PC-3 (cell line): ENCODE results near the gene SLC35A4. TPM values are rescaled to one million over a fixed set of nuclear protein-coding genes. Genes with fewer than 3 reads are reported as not detected.
A peak's percentile ranks its signal among the peaks of the same experiment; 100 is the strongest.

Experiments
- ATAC-seq: fragments of 200-7000 bp; cut with Tn5 transposase; 2 replicates; pipeline ENCODE4 v1.9.1; 2020; ENCODE audit warnings: mild to moderate bottlenecking, moderate library complexity
- BruUV-seq: library from RNA; stranded (reverse); fragments of 400-500 nt; replicated peaks from 2 replicates; lab custom pipeline; 2021; lab: Mats Ljungman, UMichigan
- CTCF ChIA-PET: fragments of 300-600 bp; sonication (Branson Sonifier 250); formaldehyde crosslinking; loops from one replicate; lab custom pipeline; 2022; ENCODE audit warnings: antibody characterized with exemption; lab: Charles Lee
- POLR2A ChIA-PET: fragments of 300-600 bp; sonication (Branson Sonifier 250); formaldehyde crosslinking; loops from one replicate; lab custom pipeline; 2022; ENCODE audit warnings: antibody characterized with exemption; ENCODE audit not compliant: unreplicated experiment; lab: Charles Lee
- DNase-seq: peaks from one replicate; pipeline ENCODE4 v3.0.0-alpha.2; 2015
- H2AFZ ChIP-seq: fragments of 300-600 bp; sonication (generic); 2 replicates; pipeline ENCODE4 v1.6.0; 2016; ENCODE audit warnings: antibody characterized with exemption, low read length
- H3F3A ChIP-seq: fragments of 300-600 bp; sonication (generic); one replicate; pipeline ENCODE4 v1.6.0; 2017; ENCODE audit warnings: antibody characterized with exemption, low read length, control low read depth, mild to moderate bottlenecking; ENCODE audit not compliant: unreplicated experiment
- H3K27ac ChIP-seq: fragments of 300-600 bp; sonication (generic); 2 replicates; pipeline ENCODE4 v1.5.1; 2016; ENCODE audit warnings: mild to moderate bottlenecking, low read length
- H3K27me3 ChIP-seq: fragments of 300-600 bp; sonication (generic); 2 replicates; pipeline ENCODE4 v1.6.1; 2016; ENCODE audit warnings: low read length, mixed read lengths
- H3K36me3 ChIP-seq: fragments of 300-600 bp; sonication (generic); 2 replicates; pipeline ENCODE4 v1.6.1; 2016; ENCODE audit warnings: low read depth, mixed run types, low read length, mixed read lengths
- H3K4me1 ChIP-seq: fragments of 300-600 bp; sonication (generic); 2 replicates; pipeline ENCODE4 v1.5.1; 2016; ENCODE audit warnings: low read length; ENCODE audit not compliant: insufficient read depth
- H3K4me2 ChIP-seq: fragments of 300-600 bp; sonication (generic); 2 replicates; pipeline ENCODE4 v1.6.0; 2016; ENCODE audit warnings: low read length
- H3K4me3 ChIP-seq: fragments of 300-600 bp; sonication (generic); 2 replicates; pipeline ENCODE4 v1.5.1; 2016; ENCODE audit warnings: mild to moderate bottlenecking, low read length, mixed read lengths
- H3K79me2 ChIP-seq: fragments of 300-600 bp; sonication (generic); 2 replicates; pipeline ENCODE4 v1.6.1; 2017; ENCODE audit warnings: low read length, mixed read lengths
- H3K9ac ChIP-seq: fragments of 300-600 bp; sonication (generic); 2 replicates; pipeline ENCODE4 v1.6.0; 2016; ENCODE audit warnings: mild to moderate bottlenecking, low read length
- H3K9me2 ChIP-seq: fragments of 300-600 bp; sonication (generic); replicated peaks from 2 replicates; pipeline ENCODE4 v1.6.1; 2016; ENCODE audit warnings: mixed run types, low read length, mixed read lengths
- H3K9me3 ChIP-seq: fragments of 300-600 bp; sonication (generic); 2 replicates; pipeline ENCODE4 v1.6.1; 2016; ENCODE audit warnings: low read length, mixed read lengths
- H4K20me1 ChIP-seq: fragments of 300-600 bp; sonication (generic); 2 replicates; pipeline ENCODE4 v1.6.1; 2016; ENCODE audit warnings: low read length, mixed read lengths
- EZH2 ChIP-seq: fragments of 300-600 bp; sonication (generic); IDR thresholded peaks from one replicate; pipeline ENCODE4 v1.6.1; 2017; ENCODE audit warnings: antibody characterized with exemption, mild to moderate bottlenecking, low read length; ENCODE audit not compliant: unreplicated experiment
- EZH2phosphoT487 ChIP-seq: fragments of 300-600 bp; sonication (generic); IDR thresholded peaks from 2 replicates; pipeline ENCODE4 v1.6.1; 2018; ENCODE audit warnings: mild to moderate bottlenecking, antibody characterized with exemption, low read length, borderline replicate concordance
- intact Hi-C: fragments of 100-400 bp; cut with micrococcal nuclease; formaldehyde crosslinking; loops from 2 replicates; pipeline ENCODE4 v1.9.0; 2023
- total RNA-seq: library from RNA; depleted of rRNA; stranded (reverse); fragments of >200 nt; gene quantifications from 2 replicates; pipeline ENCODE4 v1.2.3, GENCODE V29; 2014
- TF ChIP-seq, protein P1 (sequence below): fragments of 300-600 bp; sonication (generic); conservative IDR thresholded peaks from 2 replicates; pipeline ENCODE4 v1.5.1; 2017; ENCODE audit warnings: antibody characterized with exemption, low read depth, mild to moderate bottlenecking, low read length

The SLC35A4 gene
- total RNA-seq, 1 experiment from 2014 or later: 25.0 TPM

DNA sequence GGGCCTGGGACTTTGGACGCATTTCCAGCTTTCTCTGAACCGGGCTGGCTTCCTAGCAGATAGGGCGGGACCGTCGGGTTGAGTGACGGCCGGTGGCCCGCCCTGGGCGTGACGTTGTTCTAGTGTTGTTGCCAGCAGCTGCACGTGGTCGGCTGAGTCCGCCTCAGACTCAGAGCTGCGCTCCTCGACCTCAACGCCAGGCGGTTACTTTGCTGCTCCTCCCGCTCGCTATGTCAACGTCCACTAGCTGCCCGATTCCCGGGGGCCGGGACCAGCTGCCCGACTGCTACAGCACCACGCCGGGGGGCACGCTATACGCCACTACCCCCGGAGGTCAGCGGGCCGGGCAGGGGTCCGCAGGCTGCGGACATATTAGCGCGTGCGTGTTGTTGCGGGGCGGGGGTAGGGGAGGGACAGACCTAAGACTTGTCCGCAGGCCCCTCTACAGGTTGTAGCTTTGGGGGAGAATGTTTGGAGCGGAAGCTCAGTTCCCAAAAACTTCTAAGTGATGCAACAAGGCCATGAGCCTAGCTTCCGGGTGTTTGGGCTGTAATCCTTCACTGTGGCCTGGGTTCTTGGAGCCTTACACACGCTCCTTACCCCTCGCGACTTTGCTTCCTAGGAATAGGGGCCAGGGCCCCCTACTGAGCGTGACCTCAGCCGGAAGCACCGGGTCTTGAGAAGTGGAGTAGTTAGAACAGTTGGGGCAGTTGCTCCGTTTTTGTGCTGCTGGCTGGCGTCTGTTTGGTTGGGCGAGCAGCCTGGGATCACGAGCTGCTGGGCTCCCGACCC lies 16.9 kb upstream of the SLC35A4 start, which contains the start of gene EIF4EBP3:
EIF4EBP3 (plus strand) TSS at position 155 of the 792 bp plus-strand sequence; CDS start at position 231, 76 bp downstream.
- H3K27me3 ChIP-seq: no peaks in the 10 kb centered on the region
- no peaks in the 10 kb centered on the region for H3K9me2 ChIP-seq
- H3K4me2 ChIP-seq: peak within 1 kb of the TSS; percentile 50
- peaks cover 15% of the 10 kb centered on the region for H3K4me1 ChIP-seq
- H2AFZ ChIP-seq: 0 out of 2 replicates have a peak within 1 kb of the TSS, but pooled peaks have one; percentile 7
- no peaks in the 10 kb centered on the region for H3K9me3 ChIP-seq
- peak within 1 kb of the TSS; percentile 15 for H3K27ac ChIP-seq
- peaks cover 2% of the 10 kb centered on the region for H3K79me2 ChIP-seq
- H3K36me3 ChIP-seq: peaks cover 22% of the 10 kb centered on the region; the same call in 1 of the 2 replicates
- TF ChIP-seq EZH2: no peak
- TF ChIP-seq, protein P1, sequence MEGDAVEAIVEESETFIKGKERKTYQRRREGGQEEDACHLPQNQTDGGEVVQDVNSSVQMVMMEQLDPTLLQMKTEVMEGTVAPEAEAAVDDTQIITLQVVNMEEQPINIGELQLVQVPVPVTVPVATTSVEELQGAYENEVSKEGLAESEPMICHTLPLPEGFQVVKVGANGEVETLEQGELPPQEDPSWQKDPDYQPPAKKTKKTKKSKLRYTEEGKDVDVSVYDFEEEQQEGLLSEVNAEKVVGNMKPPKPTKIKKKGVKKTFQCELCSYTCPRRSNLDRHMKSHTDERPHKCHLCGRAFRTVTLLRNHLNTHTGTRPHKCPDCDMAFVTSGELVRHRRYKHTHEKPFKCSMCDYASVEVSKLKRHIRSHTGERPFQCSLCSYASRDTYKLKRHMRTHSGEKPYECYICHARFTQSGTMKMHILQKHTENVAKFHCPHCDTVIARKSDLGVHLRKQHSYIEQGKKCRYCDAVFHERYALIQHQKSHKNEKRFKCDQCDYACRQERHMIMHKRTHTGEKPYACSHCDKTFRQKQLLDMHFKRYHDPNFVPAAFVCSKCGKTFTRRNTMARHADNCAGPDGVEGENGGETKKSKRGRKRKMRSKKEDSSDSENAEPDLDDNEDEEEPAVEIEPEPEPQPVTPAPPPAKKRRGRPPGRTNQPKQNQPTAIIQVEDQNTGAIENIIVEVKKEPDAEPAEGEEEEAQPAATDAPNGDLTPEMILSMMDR: peak; percentile 42
- no peak for TF ChIP-seq EZH2phosphoT487
- H3F3A ChIP-seq: no peaks in the 10 kb centered on the region
- H3K9ac ChIP-seq: no peak within 1 kb of the TSS
- CTCF ChIA-PET: interaction anchor here (0.6 to 1.1 kb wide), 8 partner anchors 15 to 187 kb away, joined by 3 to 9 read pairs (median 4); partner anchors contain the start of genes HARS1, HARS2, IK and NDUFA2
- BruUV-seq: TSS peak; percentile 11
- peak; percentile 92 for ATAC-seq
- POLR2A ChIA-PET: interaction anchor here (0.5 to 1.0 kb wide), 5 partner anchors 92 to 1071 kb away, joined by 3 to 5 read pairs (median 4); partner anchors contain the start of genes DIAPH1, IK and NDUFA2
- intact Hi-C loops: loop anchor here (1.0 to 10.0 kb wide), 3 partner anchors 92 to 167 kb away; partner anchors contain the start of genes TMCO6 and WDR55
- H4K20me1 ChIP-seq: no peaks in the 10 kb centered on the region
- DNase-seq: peak; percentile 95
- H3K4me3 ChIP-seq: no peak within 1 kb of the TSS

DNA sequence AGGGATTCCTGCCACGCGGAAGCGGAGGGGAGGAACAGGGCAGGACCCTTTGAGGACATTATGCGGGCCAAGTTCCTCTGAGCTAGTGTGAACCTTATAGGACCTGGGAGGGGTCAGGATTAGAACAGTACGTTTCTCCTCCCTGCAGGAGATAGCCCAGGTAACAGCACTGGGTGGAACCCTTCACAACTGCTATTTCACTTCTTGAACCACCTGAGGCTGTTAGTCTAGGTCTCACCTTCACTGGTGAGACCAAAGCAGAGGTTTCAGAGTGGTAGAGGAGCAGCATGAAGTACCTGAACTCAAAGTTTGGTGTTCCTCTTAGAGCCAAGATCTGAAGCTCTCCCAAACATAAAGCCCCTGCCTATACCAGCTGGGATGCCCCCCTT lies 16.3 kb upstream of the SLC35A4 start:
- Histone ChIP-seq H3K27me3 (no peaks in the 10 kb centered on the region), H3K9me3 (no peaks in the 10 kb centered on the region), H2AFZ (no peak overlapping the region), H3K4me2 (no peak overlapping the region), H3K27ac (no peak overlapping the region), H3K9me2 (no peaks in the 10 kb centered on the region), H4K20me1 (no peaks in the 10 kb centered on the region), H3F3A (no peaks in the 10 kb centered on the region), H3K36me3 (peaks cover 22% of the 10 kb centered on the region; the same call in 1 of the 2 replicates), H3K79me2 (peaks cover 8% of the 10 kb centered on the region), H3K4me1 (peaks cover 15% of the 10 kb centered on the region), H3K4me3 (no peak overlapping the region), H3K9ac (no peak overlapping the region)
- CTCF ChIA-PET: no interaction called here
- DNase-seq (no peak), ATAC-seq (no peak)
- TF ChIP-seq EZH2: no peak
- no TSS peak for BruUV-seq
- POLR2A ChIA-PET: interaction anchor here (1.0 kb wide), 1 partner anchor 91 kb away, joined by 5 read pairs; no protein-coding TSS in a partner anchor
- intact Hi-C loops: loop anchor here (10.0 kb wide), 1 partner anchor 167 kb away; no protein-coding TSS in a partner anchor

DNA sequence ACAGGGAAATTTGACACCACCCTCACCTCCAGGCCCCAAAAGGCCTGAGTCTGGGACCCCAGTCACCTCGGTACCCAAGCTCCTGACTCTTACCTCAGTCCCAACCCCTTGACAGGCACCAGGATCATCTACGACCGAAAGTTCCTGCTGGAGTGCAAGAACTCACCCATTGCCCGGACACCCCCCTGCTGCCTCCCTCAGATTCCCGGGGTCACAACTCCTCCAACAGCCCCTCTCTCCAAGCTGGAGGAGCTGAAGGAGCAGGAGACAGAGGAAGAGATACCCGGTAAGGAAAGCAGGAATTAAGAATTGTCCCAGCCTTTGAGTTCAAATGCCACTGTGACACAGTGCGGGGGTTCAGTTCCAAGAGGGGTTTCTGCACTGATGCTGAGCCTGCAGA lies 15.8 kb upstream of the SLC35A4 start:
- POLR2A ChIA-PET: no interaction called here
- no peak for DNase-seq
- Histone ChIP-seq H3K4me1 (peaks cover 18% of the 10 kb centered on the region), H4K20me1 (no peaks in the 10 kb centered on the region), H3K36me3 (peaks cover 22% of the 10 kb centered on the region; the same call in 1 of the 2 replicates), H3K4me2 (no peak overlapping the region), H3K27me3 (no peaks in the 10 kb centered on the region), H3K79me2 (peaks cover 12% of the 10 kb centered on the region), H3K4me3 (no peak overlapping the region), H3K9me2 (no peaks in the 10 kb centered on the region), H3F3A (no peaks in the 10 kb centered on the region), H3K27ac (no peak overlapping the region), H3K9ac (no peak overlapping the region), H2AFZ (no peak overlapping the region), H3K9me3 (no peaks in the 10 kb centered on the region)
- ATAC-seq: no peak
- TF ChIP-seq, protein P1: no peak
- TF ChIP-seq EZH2phosphoT487: no peak
- TF ChIP-seq EZH2: no peak
- CTCF ChIA-PET: no interaction called here
- intact Hi-C loops: loop anchor here (10.0 kb wide), 1 partner anchor 166 kb away; no protein-coding TSS in a partner anchor
- BruUV-seq: no TSS peak
